Gastroesophageal sphincter (tissue), 3 donors: ENCODE data around the gene MAPK11.

ENCODE experiments used
- EP300 ChIP-seq: sonication (generic); formaldehyde crosslinking; IDR thresholded peaks from one replicate; pipeline ENCODE4 v1.6.1; 2017; ENCODE audit warnings: antibody characterized with exemption, mild to moderate bottlenecking
- POLR2A ChIP-seq, 2 donors: fragments of 450-650 bp; IDR thresholded peaks; one replicate each; pipeline ENCODE4 v1.6.1; 2017; ENCODE audit warnings: antibody characterized with exemption in 2 of 2, mild to moderate bottlenecking in 2 of 2, moderate library complexity in 1 of 2
- POLR2AphosphoS5 ChIP-seq: sonication (generic); formaldehyde crosslinking; IDR thresholded peaks from one replicate; pipeline ENCODE4 v1.6.1; 2017; ENCODE audit warnings: antibody characterized with exemption
- TF ChIP-seq, protein P1 (sequence below), 4 experiments: fragments of 200-600 bp in 2 of 4; fragments of 450-650 bp in 2 of 4; sonication (generic) in 1 of 4; IDR thresholded peaks; one replicate each; pipeline ENCODE4 v1.5.1; 2017 to 2019; ENCODE audit warnings: antibody characterized with exemption in 4 of 4, mild to moderate bottlenecking in 2 of 4, moderate library complexity in 2 of 4

DNA sequence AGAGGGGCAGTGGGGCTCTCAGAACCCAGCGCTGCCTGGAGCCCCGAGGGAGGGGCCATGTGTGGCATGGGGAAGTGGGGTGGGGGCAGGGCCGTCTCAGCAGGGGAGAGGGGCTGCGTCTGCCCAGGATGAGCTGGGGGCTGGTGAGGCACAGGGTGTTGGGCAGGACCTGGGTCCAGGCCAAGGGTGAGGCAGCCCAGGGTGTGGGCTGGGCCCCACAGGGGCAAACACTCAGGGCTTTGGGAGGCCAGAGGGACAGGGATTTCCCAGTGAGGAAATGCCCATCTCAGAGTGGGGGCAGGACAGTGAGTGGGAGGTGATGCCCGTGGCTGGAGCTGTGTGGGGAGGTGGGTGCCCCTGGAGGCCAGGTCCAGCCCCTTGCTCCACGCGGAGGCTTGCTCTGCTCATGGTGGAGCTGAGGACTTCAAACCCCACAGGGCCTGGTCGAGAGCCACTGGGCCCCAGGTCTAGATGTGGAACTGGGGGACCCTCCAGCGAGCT lies 31.9 kb upstream of the MAPK11 start:
- TF ChIP-seq, protein P1, sequence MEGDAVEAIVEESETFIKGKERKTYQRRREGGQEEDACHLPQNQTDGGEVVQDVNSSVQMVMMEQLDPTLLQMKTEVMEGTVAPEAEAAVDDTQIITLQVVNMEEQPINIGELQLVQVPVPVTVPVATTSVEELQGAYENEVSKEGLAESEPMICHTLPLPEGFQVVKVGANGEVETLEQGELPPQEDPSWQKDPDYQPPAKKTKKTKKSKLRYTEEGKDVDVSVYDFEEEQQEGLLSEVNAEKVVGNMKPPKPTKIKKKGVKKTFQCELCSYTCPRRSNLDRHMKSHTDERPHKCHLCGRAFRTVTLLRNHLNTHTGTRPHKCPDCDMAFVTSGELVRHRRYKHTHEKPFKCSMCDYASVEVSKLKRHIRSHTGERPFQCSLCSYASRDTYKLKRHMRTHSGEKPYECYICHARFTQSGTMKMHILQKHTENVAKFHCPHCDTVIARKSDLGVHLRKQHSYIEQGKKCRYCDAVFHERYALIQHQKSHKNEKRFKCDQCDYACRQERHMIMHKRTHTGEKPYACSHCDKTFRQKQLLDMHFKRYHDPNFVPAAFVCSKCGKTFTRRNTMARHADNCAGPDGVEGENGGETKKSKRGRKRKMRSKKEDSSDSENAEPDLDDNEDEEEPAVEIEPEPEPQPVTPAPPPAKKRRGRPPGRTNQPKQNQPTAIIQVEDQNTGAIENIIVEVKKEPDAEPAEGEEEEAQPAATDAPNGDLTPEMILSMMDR (IDR thresholded peaks at IDR 0.05): no peak
- TF ChIP-seq POLR2A (IDR thresholded peaks at IDR 0.05) (no peak), POLR2AphosphoS5 (no peak), EP300 (no peak)
